CD4-positive, alpha-beta T cell treated with Interleukin-6 at 100 ng/mL for 8 hours (primary cell): ENCODE measurements around the gene GOLM1.
"Not testable (repeated sequence)": the region's sequence is repeated elsewhere in the genome, so short reads cannot be mapped to it uniquely, and the experiment has no call there.

ENCODE experiments used
- DNase-seq: peaks from one replicate; pipeline ENCODE4 v3.0.0-alpha.2; 2020; ENCODE audit warnings: mixed read lengths, low spot score

The GOLM1 gene

DNA sequence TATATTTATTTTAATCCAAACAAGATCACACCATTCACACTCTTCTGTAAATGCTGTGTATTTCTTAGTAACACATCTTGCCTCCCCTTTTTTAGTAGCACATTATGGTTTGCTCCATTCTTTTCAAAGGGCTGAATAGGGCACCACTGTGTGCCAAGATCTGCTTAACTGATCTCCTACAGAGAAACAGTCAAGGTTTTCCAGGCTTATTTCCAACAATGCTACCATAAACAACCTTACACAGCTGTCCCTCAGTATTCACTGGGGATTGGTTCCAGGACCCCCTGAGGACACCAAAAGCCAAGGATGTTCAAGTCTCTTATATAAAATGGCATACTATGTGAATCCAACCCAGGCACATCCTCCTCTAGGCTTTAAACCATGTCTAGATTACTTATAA lies 16.5 kb downstream of the GOLM1 start:
- no peak for DNase-seq

DNA sequence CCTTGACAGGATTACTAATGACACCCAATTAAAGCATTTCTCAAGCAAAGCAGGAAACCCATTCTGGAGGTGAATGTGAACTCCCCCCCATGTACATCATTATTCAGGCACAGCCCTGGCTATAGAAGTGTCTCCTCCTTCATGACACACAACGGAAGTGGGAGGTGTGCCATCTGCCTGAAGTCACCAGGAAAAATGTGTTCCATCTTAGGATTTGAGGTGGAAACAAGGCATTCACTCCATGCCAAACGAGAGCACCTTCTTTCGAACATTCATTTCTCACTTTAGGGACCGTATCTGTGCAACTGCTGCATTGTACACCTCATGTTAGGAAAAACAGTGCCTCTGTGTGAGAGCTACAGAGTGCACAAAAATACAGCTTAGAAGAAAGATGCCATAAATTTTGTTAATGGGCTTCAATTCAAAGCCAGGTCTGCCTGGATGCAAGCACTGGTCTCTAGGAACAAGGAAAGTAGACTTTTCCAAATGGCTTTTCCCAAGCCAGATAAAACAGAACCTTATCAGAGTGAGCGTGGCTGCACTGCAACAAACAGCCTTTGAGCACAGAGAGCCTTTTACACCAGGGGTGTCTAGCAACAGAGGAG lies 19.4 kb downstream of the GOLM1 start:
- no peak for DNase-seq

GRCh38 chr9:86079421-86079831 lies 19.9 kb downstream of the GOLM1 start:
- DNase-seq, result no peak

DNA sequence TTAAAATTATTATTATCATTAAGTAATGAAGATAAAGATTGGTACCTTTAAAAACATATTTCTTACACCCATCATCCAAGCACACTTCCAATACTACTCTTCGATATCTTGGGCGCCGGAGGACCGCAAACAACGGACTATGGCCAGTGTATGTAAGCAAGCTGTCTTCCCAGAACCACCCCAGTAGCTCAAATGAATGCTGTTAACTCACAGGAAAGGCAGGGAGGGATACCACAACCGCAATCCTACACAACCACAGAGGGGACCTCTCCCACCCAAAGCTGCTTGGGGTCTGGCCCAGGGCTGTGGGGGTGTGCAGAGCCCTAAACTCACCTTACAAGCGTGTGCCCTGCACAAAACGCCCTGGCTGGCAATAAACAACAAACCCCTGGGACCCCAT lies 20.6 kb downstream of the GOLM1 start:
- no peak for DNase-seq

- DNase-seq, result no peak
These were observed 22.1 kb downstream of the GOLM1 start for GRCh38 chr9:86077276-86077675.

DNA sequence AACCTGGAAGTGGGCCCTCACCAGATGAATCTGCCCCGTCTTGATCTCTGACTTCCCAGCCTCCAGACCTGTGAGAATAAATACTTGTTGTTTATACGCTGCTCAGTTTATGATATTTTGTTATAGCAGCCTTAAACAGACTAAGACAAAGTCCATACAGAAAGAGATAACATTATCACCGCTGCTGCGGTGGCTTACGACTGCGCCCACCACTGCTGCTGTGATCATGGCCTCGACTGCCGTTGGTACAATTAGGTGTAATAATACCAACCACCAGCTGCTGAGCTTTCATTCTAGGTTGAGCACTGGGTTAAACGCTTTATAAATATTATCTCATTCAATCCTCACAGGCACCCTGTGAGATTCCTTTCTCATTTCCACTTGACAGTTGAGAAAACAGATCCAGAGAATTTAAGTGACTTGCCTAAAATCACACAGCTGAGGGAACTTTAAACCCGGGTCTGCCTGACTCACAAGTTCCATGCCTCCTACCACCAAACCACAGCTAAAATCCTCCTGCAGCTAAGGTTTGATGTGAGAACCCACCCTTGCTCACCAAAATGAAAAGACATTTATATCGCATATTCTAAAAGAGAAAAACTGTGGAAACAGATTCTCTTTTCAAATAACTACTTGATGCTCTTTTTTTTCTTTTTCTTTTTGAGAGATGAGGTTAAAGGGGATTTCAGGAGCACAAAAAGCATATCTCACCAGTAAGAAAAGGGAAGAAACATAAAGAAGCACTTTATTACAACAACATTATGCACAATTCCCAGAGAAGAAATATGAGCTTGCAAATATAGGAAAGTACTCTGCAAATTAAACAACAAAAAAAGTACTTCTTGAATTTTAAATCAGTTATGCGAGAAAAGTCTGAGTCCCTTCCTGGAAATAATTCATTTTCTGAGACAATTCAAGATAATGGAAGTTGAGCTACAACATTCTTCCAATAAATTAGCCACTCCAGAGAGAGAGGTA lies 23.9 kb downstream of the GOLM1 start:
- DNase-seq, result no peak

- DNase-seq, result no peak
These were observed 25.5 kb downstream of the GOLM1 start for GRCh38 chr9:86073839-86074238.

DNA sequence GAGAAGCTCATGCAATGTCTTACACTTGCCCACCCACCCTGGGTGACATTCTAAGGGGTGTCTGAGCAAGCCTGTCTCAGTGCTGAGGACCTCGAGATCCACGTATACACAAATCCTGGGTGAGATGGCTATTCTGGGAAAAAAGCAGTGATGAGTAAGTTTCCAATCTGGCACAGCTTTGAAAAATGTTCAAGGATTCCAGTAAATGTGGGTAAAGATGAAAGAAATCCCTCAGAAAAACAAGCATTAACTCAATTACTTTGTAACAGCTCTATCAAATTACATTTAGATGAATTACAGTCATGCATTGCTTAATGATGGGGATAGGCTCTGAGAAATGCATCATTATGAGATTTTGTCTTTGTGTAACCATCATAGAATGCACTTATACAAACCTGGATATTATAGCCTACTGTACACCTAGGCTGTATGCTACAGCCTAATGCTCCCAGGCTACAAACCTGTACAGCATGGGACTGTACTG lies 26.9 kb downstream of the GOLM1 start:
- no peak for DNase-seq

DNA sequence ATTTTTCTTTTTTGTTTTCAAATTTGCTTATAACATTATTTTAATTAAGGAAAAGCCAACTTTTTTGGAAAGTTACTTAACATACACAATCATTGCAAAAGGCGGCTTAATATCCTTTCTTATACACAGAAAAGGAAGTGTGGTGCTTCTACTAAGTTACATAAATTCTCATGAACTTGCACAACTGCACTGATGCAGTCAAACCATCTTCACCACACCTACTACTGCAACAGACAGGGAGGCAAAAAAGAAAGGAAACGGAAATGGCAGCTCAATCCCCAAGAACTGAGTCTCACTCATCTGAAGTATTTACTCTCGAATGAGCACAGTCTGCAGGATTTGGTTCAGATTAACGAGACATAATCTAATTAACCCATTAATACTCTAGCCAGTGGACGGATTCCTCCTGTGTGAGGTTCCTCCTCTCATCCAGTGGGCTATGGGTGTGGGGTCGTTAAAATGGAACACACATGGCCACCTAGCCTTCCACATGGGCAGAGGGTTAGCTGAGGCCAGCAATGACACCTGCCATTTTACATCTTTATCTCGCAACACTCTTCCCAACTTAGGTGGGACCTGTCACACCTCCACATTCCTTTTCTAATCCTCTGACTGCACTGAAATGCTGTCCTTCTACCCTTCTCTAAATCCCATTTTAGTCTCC lies 30.0 kb downstream of the GOLM1 start:
- no peak for DNase-seq

DNA sequence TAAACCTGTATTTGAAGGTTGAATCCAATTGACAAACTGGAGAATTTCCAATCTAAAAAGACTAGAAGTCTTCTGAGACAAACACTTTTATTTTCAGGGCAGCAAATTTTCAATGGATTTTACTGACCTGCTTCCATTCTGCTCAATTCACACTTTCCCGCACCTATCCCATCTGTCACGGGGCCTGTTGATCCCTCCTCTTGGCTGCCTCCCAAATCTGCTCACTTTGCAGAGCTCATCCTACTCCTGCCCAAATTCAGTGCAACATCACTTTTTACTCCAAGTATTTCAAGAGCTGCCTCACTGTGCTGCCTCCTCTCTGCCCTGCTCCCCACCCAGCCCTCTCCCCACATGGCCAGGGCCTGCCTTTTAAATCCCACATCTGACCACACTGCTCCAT lies 35.1 kb downstream of the GOLM1 start:
- DNase-seq, result no peak

GRCh38 chr9:86062845-86063693 lies 36.3 kb downstream of the GOLM1 start:
- DNase-seq, result no peak

DNA sequence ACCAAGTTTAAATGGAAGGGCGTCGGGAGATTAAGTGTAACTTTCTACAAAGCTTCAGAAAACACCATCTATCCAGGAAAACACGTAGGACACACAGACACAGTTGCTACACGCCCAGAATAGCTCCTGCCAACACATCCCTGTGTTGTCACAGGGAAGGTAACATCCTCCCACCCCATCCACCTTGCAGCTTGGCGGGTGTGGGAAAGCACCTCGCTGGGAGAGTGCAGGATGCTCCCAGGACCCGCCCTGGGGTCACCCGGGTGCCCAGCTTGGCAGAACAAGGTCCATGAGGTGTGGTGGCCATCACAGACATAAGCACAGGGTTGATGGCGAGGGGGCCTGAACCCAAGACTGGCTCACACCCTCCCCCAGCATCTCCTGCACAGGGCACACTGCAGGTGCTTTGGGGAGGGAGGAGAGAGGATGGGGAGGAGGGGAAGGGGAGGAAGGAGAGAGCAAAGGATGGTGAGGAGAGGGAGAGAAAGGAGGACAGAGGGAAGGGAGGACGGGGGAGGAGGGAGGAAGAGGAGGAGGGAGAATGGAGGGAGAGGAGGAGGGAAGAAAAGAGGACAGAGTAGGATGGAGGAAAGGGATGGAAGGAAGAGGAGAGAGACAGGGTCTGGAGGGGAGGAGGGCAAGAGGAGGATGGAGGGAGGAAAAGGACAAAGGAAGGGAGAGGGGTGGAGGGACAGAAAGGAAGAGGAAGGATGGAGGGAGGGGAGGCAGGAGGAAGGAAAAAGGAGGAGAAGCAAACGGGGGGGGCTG lies 37.2 kb downstream of the GOLM1 start:
- DNase-seq, result no peak

- DNase-seq, result no peak
These were observed 41.9 kb downstream of the GOLM1 start for GRCh38 chr9:86057491-86057890.

DNA sequence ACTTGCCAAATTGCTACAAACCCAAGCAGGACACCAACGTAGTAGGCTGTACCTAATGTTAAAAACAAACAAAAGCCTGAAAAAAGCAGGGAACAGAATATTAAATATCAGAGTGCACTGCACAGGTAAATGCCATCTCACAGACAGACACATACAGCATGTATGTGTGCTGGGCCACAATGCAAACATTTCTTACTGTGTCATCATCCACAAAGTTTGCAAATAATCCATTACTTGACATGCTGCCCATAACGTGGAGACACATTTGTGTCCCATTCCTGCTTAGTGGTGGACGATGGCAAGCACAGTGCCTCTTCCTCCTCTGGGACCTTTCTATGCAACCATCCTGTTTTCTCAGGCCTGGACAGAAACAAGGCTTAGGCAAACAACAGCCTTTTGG lies 44.7 kb downstream of the GOLM1 start:
- no peak for DNase-seq

DNA sequence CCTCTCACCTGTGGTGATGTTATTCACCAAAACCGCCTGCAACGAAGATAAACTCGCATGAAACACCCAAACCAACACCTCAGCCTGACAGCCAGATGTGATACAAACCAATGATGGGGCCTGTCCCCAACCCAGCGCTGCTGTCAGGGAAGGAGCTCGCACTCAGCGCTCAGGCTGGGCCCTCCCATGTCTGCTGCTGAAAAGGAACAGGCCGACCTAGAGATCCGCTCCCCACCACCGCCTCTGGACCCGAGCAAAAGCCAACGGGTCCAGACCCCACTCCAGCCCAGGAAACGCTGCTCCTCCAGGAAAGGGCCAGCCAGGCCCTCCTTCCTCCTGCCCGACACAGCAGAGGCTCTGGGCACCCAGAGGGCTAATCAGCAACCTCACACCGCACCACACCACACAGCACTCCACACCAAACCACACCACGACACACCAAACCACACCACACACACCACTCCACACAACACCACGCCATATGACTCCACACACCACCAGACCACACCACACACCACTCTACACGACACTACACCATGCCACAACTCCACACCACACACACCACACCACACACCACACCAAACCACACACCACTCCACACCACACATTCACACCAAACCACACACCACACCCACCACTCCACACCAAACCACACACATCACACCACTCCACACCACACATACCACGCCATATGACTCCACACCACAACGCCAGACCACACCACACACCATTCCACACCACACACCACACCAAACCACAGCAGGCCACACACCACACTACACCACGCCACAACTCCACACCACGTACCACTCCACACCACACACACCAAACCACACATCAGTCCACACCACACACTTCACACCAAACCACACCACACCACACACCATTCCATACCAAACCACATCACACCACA lies 46.5 kb downstream of the GOLM1 start:
- no peak for DNase-seq

- not testable (repeated sequence) for DNase-seq
These were observed 51.2 kb downstream of the GOLM1 start for GRCh38 chr9:86048018-86048742.

DNA sequence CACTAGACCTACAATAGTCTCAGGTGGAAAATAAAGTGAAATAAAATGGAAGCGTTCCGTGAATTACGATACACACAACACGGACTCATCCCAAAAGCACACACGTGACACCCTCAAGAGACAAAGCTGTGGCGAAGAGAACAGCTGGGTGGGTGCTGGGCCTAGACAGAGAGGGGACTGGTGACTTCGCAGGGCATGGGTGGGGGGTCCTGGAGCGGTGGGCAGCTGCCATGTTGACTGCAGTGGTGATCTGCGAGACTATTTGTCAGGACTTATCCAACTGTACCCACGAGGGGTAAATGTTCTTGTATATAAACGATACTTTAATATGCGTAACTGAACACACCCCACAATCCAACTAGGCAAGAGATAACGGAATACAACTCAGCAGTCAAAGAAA lies 52.0 kb downstream of the GOLM1 start:
- no peak for DNase-seq

GRCh38 chr9:86046930-86047341 lies 52.4 kb downstream of the GOLM1 start:
- DNase-seq, result no peak

GRCh38 chr9:86046071-86046636 lies 53.2 kb downstream of the GOLM1 start:
- no peak for DNase-seq
